Stimulated activated CD4-positive, alpha-beta T cell treated with anti-CD3 and anti-CD28 coated beads, Interleukin-12 subunit alpha, Interleukin-12 subunit beta, amount 100 ng/mL, for 24 hours (primary cell): ENCODE data around the gene MTHFSD.
A peak's percentile ranks its signal among the peaks of the same experiment; 100 is the strongest.

Experiments
- DNase-seq, 2 experiments: peaks; one replicate each; pipeline ENCODE4 v3.0.0-alpha.2; 2020; ENCODE audit warnings: low read depth in 2 of 2

The MTHFSD gene

GRCh38 chr16:86530251-86531190 is 24.5 kb downstream of the MTHFSD start:
- DNase-seq: no peak

GRCh38 chr16:86529160-86529559 is 25.9 kb downstream of the MTHFSD start:
- no peak for DNase-seq

- DNase-seq: no peak
Measured at GRCh38 chr16:86528061-86528929, 26.7 kb downstream of the MTHFSD start.

- no peak for DNase-seq
Measured at GRCh38 chr16:86527366-86527765, 27.7 kb downstream of the MTHFSD start.

- DNase-seq: no peak
Measured at GRCh38 chr16:86525696-86526095, 29.3 kb downstream of the MTHFSD start.

- DNase-seq: no peak
Measured at GRCh38 chr16:86524029-86524428, 31.0 kb downstream of the MTHFSD start.

- no peak for DNase-seq
Measured at GRCh38 chr16:86523166-86523740, 31.8 kb downstream of the MTHFSD start.

GRCh38 chr16:86522634-86523033 is 32.4 kb downstream of the MTHFSD start:
- no peak for DNase-seq

GRCh38 chr16:86521236-86522197 is 33.5 kb downstream of the MTHFSD start:
- DNase-seq: no peak

- no peak for DNase-seq
Measured at GRCh38 chr16:86520317-86521210, 34.5 kb downstream of the MTHFSD start.

GRCh38 chr16:86519649-86520316 is 35.3 kb downstream of the MTHFSD start:
- DNase-seq: peak; percentile 24 to 51

- DNase-seq: no peak
Measured at GRCh38 chr16:86519007-86519648, 35.9 kb downstream of the MTHFSD start.

GRCh38 chr16:86517652-86518258 is 37.3 kb downstream of the MTHFSD start:
- no peak for DNase-seq

GRCh38 chr16:86517033-86517432 is 38.0 kb downstream of the MTHFSD start:
- DNase-seq: no peak

- no peak for DNase-seq
Measured at GRCh38 chr16:86516623-86517003, 38.4 kb downstream of the MTHFSD start.

GRCh38 chr16:86515777-86516622 is 39.0 kb downstream of the MTHFSD start:
- no peak for DNase-seq

- no peak for DNase-seq
Measured at GRCh38 chr16:86515413-86515776, 39.6 kb downstream of the MTHFSD start.
